ENCODE measurements around the gene E2F2.

DNA sequence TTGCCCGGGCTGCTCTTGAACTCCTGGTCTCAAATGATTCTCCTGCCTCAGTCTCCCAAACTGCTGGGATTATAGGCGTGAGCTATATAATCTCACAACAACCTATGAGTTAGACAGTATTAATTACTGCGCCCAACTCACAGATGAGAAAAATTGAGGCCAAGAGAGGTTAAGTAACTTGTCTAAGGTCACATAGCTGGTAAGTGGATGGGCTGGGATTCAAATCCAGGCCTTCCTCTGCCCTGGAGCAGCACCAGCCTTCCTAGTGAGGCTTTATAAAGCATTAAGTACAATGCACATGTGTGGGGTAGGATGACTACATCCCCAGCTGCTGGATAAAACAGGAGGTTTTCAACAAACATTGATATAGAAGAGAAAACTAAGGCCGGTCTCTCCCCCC lies 15.1 kb downstream of the E2F2 start:
- TF ChIP-seq, protein P1, sequence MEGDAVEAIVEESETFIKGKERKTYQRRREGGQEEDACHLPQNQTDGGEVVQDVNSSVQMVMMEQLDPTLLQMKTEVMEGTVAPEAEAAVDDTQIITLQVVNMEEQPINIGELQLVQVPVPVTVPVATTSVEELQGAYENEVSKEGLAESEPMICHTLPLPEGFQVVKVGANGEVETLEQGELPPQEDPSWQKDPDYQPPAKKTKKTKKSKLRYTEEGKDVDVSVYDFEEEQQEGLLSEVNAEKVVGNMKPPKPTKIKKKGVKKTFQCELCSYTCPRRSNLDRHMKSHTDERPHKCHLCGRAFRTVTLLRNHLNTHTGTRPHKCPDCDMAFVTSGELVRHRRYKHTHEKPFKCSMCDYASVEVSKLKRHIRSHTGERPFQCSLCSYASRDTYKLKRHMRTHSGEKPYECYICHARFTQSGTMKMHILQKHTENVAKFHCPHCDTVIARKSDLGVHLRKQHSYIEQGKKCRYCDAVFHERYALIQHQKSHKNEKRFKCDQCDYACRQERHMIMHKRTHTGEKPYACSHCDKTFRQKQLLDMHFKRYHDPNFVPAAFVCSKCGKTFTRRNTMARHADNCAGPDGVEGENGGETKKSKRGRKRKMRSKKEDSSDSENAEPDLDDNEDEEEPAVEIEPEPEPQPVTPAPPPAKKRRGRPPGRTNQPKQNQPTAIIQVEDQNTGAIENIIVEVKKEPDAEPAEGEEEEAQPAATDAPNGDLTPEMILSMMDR (IDR thresholded peaks at IDR 0.05 in 2 of 3, conservative IDR thresholded peaks at IDR 0.05 in 1 of 3; ENCODE audit: borderline replicate concordance in 1 of 3, insufficient read depth in 1 of 3, low read depth in 2 of 3, low read length in 2 of 3) = no peak
- TF ChIP-seq, protein P2, sequence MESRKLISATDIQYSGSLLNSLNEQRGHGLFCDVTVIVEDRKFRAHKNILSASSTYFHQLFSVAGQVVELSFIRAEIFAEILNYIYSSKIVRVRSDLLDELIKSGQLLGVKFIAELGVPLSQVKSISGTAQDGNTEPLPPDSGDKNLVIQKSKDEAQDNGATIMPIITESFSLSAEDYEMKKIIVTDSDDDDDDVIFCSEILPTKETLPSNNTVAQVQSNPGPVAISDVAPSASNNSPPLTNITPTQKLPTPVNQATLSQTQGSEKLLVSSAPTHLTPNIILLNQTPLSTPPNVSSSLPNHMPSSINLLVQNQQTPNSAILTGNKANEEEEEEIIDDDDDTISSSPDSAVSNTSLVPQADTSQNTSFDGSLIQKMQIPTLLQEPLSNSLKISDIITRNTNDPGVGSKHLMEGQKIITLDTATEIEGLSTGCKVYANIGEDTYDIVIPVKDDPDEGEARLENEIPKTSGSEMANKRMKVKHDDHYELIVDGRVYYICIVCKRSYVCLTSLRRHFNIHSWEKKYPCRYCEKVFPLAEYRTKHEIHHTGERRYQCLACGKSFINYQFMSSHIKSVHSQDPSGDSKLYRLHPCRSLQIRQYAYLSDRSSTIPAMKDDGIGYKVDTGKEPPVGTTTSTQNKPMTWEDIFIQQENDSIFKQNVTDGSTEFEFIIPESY (IDR thresholded peaks at IDR 0.05; ENCODE audit: extremely low read depth, insufficient replicate concordance, low read length) = no peak
- no peak for TF ChIP-seq EZH2phosphoT487 (IDR thresholded peaks at IDR 0.05; ENCODE audit: borderline replicate concordance)
- no peak for TF ChIP-seq EZH2 (IDR thresholded peaks at IDR 0.05)
- TF ChIP-seq POLR2A (IDR thresholded peaks at IDR 0.05; ENCODE audit: borderline replicate concordance, extremely low read depth, insufficient read depth, insufficient read length) = no peak
- TF ChIP-seq, protein P3, sequence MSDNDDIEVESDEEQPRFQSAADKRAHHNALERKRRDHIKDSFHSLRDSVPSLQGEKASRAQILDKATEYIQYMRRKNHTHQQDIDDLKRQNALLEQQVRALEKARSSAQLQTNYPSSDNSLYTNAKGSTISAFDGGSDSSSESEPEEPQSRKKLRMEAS (IDR thresholded peaks at IDR 0.05) = no peak
- no peak for TF ChIP-seq ELF1 (IDR thresholded peaks at IDR 0.05; ENCODE audit: borderline replicate concordance, low read depth)
- TF ChIP-seq, protein P4, sequence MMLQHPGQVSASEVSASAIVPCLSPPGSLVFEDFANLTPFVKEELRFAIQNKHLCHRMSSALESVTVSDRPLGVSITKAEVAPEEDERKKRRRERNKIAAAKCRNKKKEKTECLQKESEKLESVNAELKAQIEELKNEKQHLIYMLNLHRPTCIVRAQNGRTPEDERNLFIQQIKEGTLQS (IDR thresholded peaks at IDR 0.05) = no peak
- no peak for TF ChIP-seq RAD21 (IDR thresholded peaks at IDR 0.05; ENCODE audit: low read depth)
- TF ChIP-seq, protein P5, sequence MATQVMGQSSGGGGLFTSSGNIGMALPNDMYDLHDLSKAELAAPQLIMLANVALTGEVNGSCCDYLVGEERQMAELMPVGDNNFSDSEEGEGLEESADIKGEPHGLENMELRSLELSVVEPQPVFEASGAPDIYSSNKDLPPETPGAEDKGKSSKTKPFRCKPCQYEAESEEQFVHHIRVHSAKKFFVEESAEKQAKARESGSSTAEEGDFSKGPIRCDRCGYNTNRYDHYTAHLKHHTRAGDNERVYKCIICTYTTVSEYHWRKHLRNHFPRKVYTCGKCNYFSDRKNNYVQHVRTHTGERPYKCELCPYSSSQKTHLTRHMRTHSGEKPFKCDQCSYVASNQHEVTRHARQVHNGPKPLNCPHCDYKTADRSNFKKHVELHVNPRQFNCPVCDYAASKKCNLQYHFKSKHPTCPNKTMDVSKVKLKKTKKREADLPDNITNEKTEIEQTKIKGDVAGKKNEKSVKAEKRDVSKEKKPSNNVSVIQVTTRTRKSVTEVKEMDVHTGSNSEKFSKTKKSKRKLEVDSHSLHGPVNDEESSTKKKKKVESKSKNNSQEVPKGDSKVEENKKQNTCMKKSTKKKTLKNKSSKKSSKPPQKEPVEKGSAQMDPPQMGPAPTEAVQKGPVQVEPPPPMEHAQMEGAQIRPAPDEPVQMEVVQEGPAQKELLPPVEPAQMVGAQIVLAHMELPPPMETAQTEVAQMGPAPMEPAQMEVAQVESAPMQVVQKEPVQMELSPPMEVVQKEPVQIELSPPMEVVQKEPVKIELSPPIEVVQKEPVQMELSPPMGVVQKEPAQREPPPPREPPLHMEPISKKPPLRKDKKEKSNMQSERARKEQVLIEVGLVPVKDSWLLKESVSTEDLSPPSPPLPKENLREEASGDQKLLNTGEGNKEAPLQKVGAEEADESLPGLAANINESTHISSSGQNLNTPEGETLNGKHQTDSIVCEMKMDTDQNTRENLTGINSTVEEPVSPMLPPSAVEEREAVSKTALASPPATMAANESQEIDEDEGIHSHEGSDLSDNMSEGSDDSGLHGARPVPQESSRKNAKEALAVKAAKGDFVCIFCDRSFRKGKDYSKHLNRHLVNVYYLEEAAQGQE (IDR thresholded peaks at IDR 0.05; ENCODE audit: low read depth) = no peak
- no peak for TF ChIP-seq ZNF274 (IDR thresholded peaks at IDR 0.05; ENCODE audit: low read depth, low read length)
- no peak for TF ChIP-seq POLR2AphosphoS5 (IDR thresholded peaks at IDR 0.05; ENCODE audit: low read depth, low read length)
- no peak for TF ChIP-seq TCF7L2 (IDR thresholded peaks at IDR 0.05; ENCODE audit: borderline replicate concordance, extremely low read depth, insufficient read depth, insufficient read length)

Measured in HCT116 (cell line).